HepG2 (cell line): ENCODE measurements around the gene ELFN1. TPM values are rescaled to one million over a fixed set of nuclear protein-coding genes. Genes with fewer than 3 reads are reported as not detected.

ENCODE experiments used
- ARNT ChIP-seq: fragments of 450-650 bp; IDR thresholded peaks from 2 replicates; pipeline ENCODE4 v1.6.1; 2017
- CHD4 ChIP-seq: fragments of 200-600 bp; sonication (generic); IDR thresholded peaks from 2 replicates; pipeline ENCODE4 v1.7.0; 2017; ENCODE audit warnings: mild to moderate bottlenecking, low read length, borderline replicate concordance
- DRAP1 ChIP-seq: IDR thresholded peaks from 2 replicates; pipeline ENCODE4 v1.6.1; 2016; ENCODE audit warnings: missing genetic modification reagents, missing compliant biosample characterization
- GATAD1 ChIP-seq: IDR thresholded peaks from 2 replicates; pipeline ENCODE4 v1.6.1; 2016; ENCODE audit warnings: missing genetic modification reagents, missing compliant biosample characterization
- HHEX ChIP-seq: IDR thresholded peaks from 2 replicates; pipeline ENCODE4 v1.6.1; 2016; ENCODE audit warnings: control low read depth
- SAFB2 ChIP-seq: sonication (generic); formaldehyde crosslinking; IDR thresholded peaks from 2 replicates; pipeline ENCODE4 v1.5.1; 2020; ENCODE audit warnings: missing genetic modification reagents, low read depth, mild to moderate bottlenecking, borderline replicate concordance
- STAT5B ChIP-seq: sonication (generic); formaldehyde crosslinking; IDR thresholded peaks from 2 replicates; pipeline ENCODE4 v1.4.0; 2020; ENCODE audit warnings: missing genetic modification reagents
- TEAD3 ChIP-seq: optimal IDR thresholded peaks from 2 replicates; pipeline ENCODE3; 2016; ENCODE audit warnings: borderline replicate concordance
- U2AF2 ChIP-seq: fragments of 200-400 bp; formaldehyde crosslinking; IDR thresholded peaks from 2 replicates; pipeline ENCODE4 v1.6.1; 2017; ENCODE audit warnings: low read depth, mild to moderate bottlenecking, low read length
- ZKSCAN5 ChIP-seq: sonication (generic); formaldehyde crosslinking; IDR thresholded peaks from 2 replicates; pipeline ENCODE4 v1.5.1; 2020; ENCODE audit warnings: mild to moderate bottlenecking, missing genetic modification reagents
- ZNF333 ChIP-seq: sonication (generic); formaldehyde crosslinking; IDR thresholded peaks from 2 replicates; pipeline ENCODE4 v1.4.0; 2020; ENCODE audit warnings: mild to moderate bottlenecking, missing genetic modification reagents, borderline replicate concordance
- ZNF33B ChIP-seq: sonication (generic); formaldehyde crosslinking; IDR thresholded peaks from 2 replicates; pipeline ENCODE4 v1.5.1; 2020; ENCODE audit warnings: mild to moderate bottlenecking, missing genetic modification reagents
- ZNF407 ChIP-seq: sonication (generic); formaldehyde crosslinking; IDR thresholded peaks from one replicate; pipeline ENCODE4 v1.5.1; 2020; ENCODE audit warnings: mild to moderate bottlenecking, missing genetic modification reagents; ENCODE audit errors: not compliant biosample characterization
- ZNF414 ChIP-seq: sonication (generic); formaldehyde crosslinking; IDR thresholded peaks from 2 replicates; pipeline ENCODE4 v1.5.0; 2020; ENCODE audit warnings: missing genetic modification reagents
- ZNF510 ChIP-seq: sonication (generic); formaldehyde crosslinking; IDR thresholded peaks from 2 replicates; pipeline ENCODE4 v1.4.0; 2020; ENCODE audit warnings: low read depth, mild to moderate bottlenecking, missing genetic modification reagents
- ZNF550 ChIP-seq: sonication (generic); formaldehyde crosslinking; IDR thresholded peaks from 2 replicates; pipeline ENCODE4 v1.4.0; 2020; ENCODE audit warnings: mild to moderate bottlenecking, missing genetic modification reagents, borderline replicate concordance
- ZNF639 ChIP-seq: conservative IDR thresholded peaks from 2 replicates; pipeline ENCODE4 v1.6.1; 2018; ENCODE audit warnings: missing genetic modification reagents
- ZNF713 ChIP-seq: sonication (generic); formaldehyde crosslinking; IDR thresholded peaks from 2 replicates; pipeline ENCODE4 v1.4.0; 2020; ENCODE audit warnings: mild to moderate bottlenecking, missing genetic modification reagents
- polyA plus RNA-seq, 8 experiments: library from polyadenylated mRNA; depleted of rRNA in 3 of 8; stranded (reverse) in 7 of 8; unstranded in 1 of 8; fragments of >200 nt; fragmentation: Illumina TruSeq in 4 of 8; extraction: Trizol in 4 of 8; gene quantifications; 2 replicates each; pipeline versions ENCODE4 v1.2.1 to v1.2.3, GENCODE V29; 2011 to 2016; ENCODE audit warnings: low read depth in 4 of 8, missing spikeins in 1 of 8, mixed read lengths in 1 of 8; ENCODE audit not compliant: insufficient read depth in 1 of 8
- total RNA-seq, 5 experiments: library from RNA; depleted of rRNA; stranded (reverse); fragments of >200 nt; fragmentation: Illumina TruSeq; extraction: Trizol; gene quantifications; 2 replicates each; pipeline ENCODE4 v1.2.3, GENCODE V29; 2016; ENCODE audit warnings: low read depth in 1 of 5

The ELFN1 gene
- total and polyA plus RNA-seq, 2 of the 13 experiments (the other 11 are each of a cell fraction or from before 2014, with no cell fraction given) = 0.13 to 0.18 TPM

- peak; percentile 93; the same call in 1 of the 2 replicates for TF ChIP-seq ZNF713 (CRISPR knock-in tag)
- TF ChIP-seq ZNF414 = peak; percentile 81; the same call in 1 of the 2 replicates
- peak; percentile 71 for TF ChIP-seq ZNF407 (CRISPR knock-in tag)
- no peak for TF ChIP-seq ZNF550 (CRISPR knock-in tag)
- TF ChIP-seq STAT5B (CRISPR knock-in tag) = peak; percentile 36; the same call in 1 of the 2 replicates
- TF ChIP-seq DRAP1 (CRISPR knock-in tag) = no peak
- no peak for TF ChIP-seq ARNT
- TF ChIP-seq ZNF333 (CRISPR knock-in tag) = no peak
- TF ChIP-seq SAFB2 = peak; percentile 87
- no peak for TF ChIP-seq U2AF2
- TF ChIP-seq TEAD3 = peak; percentile 89
- TF ChIP-seq ZNF33B (CRISPR knock-in tag) = no peak
- peak; percentile 66; the same call in 1 of the 2 replicates for TF ChIP-seq ZNF639 (CRISPR knock-in tag)
- peak; percentile 69 for TF ChIP-seq GATAD1 (CRISPR knock-in tag)
- peak; percentile 75; the same call in 1 of the 2 replicates for TF ChIP-seq ZNF510 (CRISPR knock-in tag)
- TF ChIP-seq HHEX = peak; percentile 67
- TF ChIP-seq ZKSCAN5 (CRISPR knock-in tag) = no peak
- TF ChIP-seq CHD4 = no peak
Observed at GRCh38 chr7:1713502-1714484, 43.7 kb downstream of the ELFN1 start (continued).
